A673 (cell line): Measurements from ENCODE around the gene RITA1.

Experiments used
- CTCF ChIP-seq: fragments of 300-800, 200-600 bp; sonication (generic); conservative IDR thresholded peaks from 2 replicates; pipeline ENCODE4 v1.5.1; 2017; ENCODE audit warnings: low read depth, mild to moderate bottlenecking, antibody characterized with exemption, low read length, moderate library complexity, mixed read lengths
- EZH2 ChIP-seq: fragments of 200-600 bp; sonication (generic); IDR thresholded peaks from 2 replicates; pipeline ENCODE4 v1.6.1; 2017; ENCODE audit warnings: borderline replicate concordance, low read depth, mild to moderate bottlenecking, mixed read lengths, antibody characterized with exemption, low read length; ENCODE audit not compliant: poor library complexity, severe bottlenecking

- TF ChIP-seq CTCF: no peak
- TF ChIP-seq EZH2: no peak
Measured at GRCh38 chr12:113189361-113189760, 3.8 kb downstream of the RITA1 start.
